GM12878 (cell line): Measurements from ENCODE around the gene MR1. TPM values are rescaled to one million over a fixed set of nuclear protein-coding genes. Genes with fewer than 3 reads are reported as not detected.
A peak's percentile ranks its signal among the peaks of the same experiment; 100 is the strongest.

Experiments used
- ATAC-seq: fragments of 200-7000 bp; cut with Tn5 transposase; 3 replicates; pipeline ENCODE4 v1.9.1; 2020; ENCODE audit warnings: mild to moderate bottlenecking, moderate library complexity
- BruUV-seq: library from RNA; stranded (reverse); fragments of 400-500 nt; replicated peaks from 2 replicates; lab custom pipeline; 2021; lab: Mats Ljungman, UMichigan
- CTCF ChIA-PET: fragments of 300-600 bp; sonication (Branson Sonifier 250); formaldehyde crosslinking; extraction: SDS; loops from one replicate; lab custom pipeline; 2021; ENCODE audit warnings: inconsistent platforms; lab: Yijun Ruan, JAX
- POLR2A ChIA-PET: fragments of 350-600 bp; formaldehyde crosslinking; extraction: SDS; loops from one replicate; lab custom pipeline; 2021; ENCODE audit warnings: inconsistent platforms; lab: Charles Lee
- RAD21 ChIA-PET: fragments of 300-600 bp; sonication (Branson Sonifier 250); formaldehyde crosslinking; loops from one replicate; lab custom pipeline; 2023; ENCODE audit warnings: antibody characterized with exemption; ENCODE audit not compliant: unreplicated experiment; lab: Charles Lee
- SMC1A ChIA-PET: fragments of 300-600 bp; sonication (Branson Sonifier 250); formaldehyde crosslinking; loops from one replicate; lab custom pipeline; 2023; ENCODE audit not compliant: unreplicated experiment, uncharacterized antibody; lab: Charles Lee
- DNase-seq: peaks from one replicate; pipeline ENCODE4 v3.0.0-alpha.2; 2011; ENCODE audit warnings: low read depth, low spot score
- FAIRE-seq: peaks from 3 replicates; lab custom pipeline; 2011; peaks lifted over from hg19 to GRCh38; lab: Jason Lieb, UNC
- H2AFZ ChIP-seq: 2 replicates; pipeline ENCODE4 v1.6.0; 2011; ENCODE audit warnings: low read depth, low read length, control low read depth; ENCODE audit not compliant: control insufficient read depth
- H3K27ac ChIP-seq: 2 replicates; pipeline ENCODE4 v1.5.1; 2011; ENCODE audit warnings: control low read depth; ENCODE audit not compliant: control insufficient read depth, insufficient read depth
- H3K27me3 ChIP-seq, 2 experiments: replicated peaks in 1 of 2; 2 replicates each; pipeline versions ENCODE4 v1.6.0 to v1.6.1; 2011; ENCODE audit warnings: low read length in 1 of 2; ENCODE audit not compliant: control insufficient read depth in 2 of 2, insufficient read depth in 2 of 2
- H3K36me3 ChIP-seq, 2 experiments: 2 replicates each; pipeline ENCODE4 v1.5.1; 2011; ENCODE audit warnings: low read length in 1 of 2; ENCODE audit not compliant: control insufficient read depth in 2 of 2, insufficient read depth in 2 of 2
- H3K4me1 ChIP-seq: 2 replicates; pipeline ENCODE4 v1.6.1; 2011; ENCODE audit warnings: mild to moderate bottlenecking, low read length, moderate library complexity, mixed read lengths; ENCODE audit not compliant: control insufficient read depth, insufficient read depth
- H3K4me2 ChIP-seq: 2 replicates; pipeline ENCODE4 v1.6.0; 2011; ENCODE audit warnings: control low read depth; ENCODE audit not compliant: control insufficient read depth, insufficient read depth
- H3K4me3 ChIP-seq: fragments of 200-600 bp; sonication (generic); 2 replicates; pipeline ENCODE4 v1.5.1; 2016
- H3K79me2 ChIP-seq: 2 replicates; pipeline ENCODE4 v1.6.0; 2011; ENCODE audit warnings: low read length; ENCODE audit not compliant: control insufficient read depth, insufficient read depth
- H3K9ac ChIP-seq: 2 replicates; pipeline ENCODE4 v1.8.0; 2011; ENCODE audit warnings: low read length, control low read depth, mixed read lengths; ENCODE audit not compliant: control insufficient read depth, insufficient read depth
- H3K9me3 ChIP-seq: replicated peaks from 3 replicates; pipeline ENCODE4 v1.5.1; 2011; ENCODE audit warnings: mild to moderate bottlenecking, low read length; ENCODE audit not compliant: control insufficient read depth, insufficient read depth
- H4K20me1 ChIP-seq: 2 replicates; pipeline ENCODE4 v1.6.0; 2011; ENCODE audit not compliant: control insufficient read depth, insufficient read depth
- ATF7 ChIP-seq: fragments of 450-650 bp; IDR thresholded peaks from 2 replicates; pipeline ENCODE4 v1.6.1; 2016; ENCODE audit warnings: low read depth, mild to moderate bottlenecking
- EED ChIP-seq: sonication (generic); IDR thresholded peaks from 2 replicates; pipeline ENCODE4 v1.6.1; 2016; ENCODE audit warnings: antibody characterized with exemption, low read depth
- EGR1 ChIP-seq, 2 experiments: IDR thresholded peaks; 1 replicate in 1 of 2; 2 replicates in 1 of 2; pipeline ENCODE4 v1.6.1; 2011 to 2012; ENCODE audit warnings: low read depth in 2 of 2, low read length in 2 of 2, borderline replicate concordance in 1 of 2, mild to moderate bottlenecking in 1 of 2, moderate library complexity in 1 of 2
- FOXM1 ChIP-seq: IDR thresholded peaks from 2 replicates; pipeline ENCODE4 v1.6.1; 2012; ENCODE audit warnings: low read depth, mild to moderate bottlenecking, inconsistent platforms, low read length, moderate library complexity
- IKZF1 ChIP-seq: fragments of 450-650 bp; conservative IDR thresholded peaks from 2 replicates; pipeline ENCODE4 v1.6.1; 2017; ENCODE audit warnings: antibody characterized with exemption, mild to moderate bottlenecking
- JUNB ChIP-seq: IDR thresholded peaks from 2 replicates; pipeline ENCODE4 v1.6.1; 2016; ENCODE audit warnings: antibody characterized with exemption, mild to moderate bottlenecking
- MTA2 ChIP-seq: fragments of 450-650 bp; IDR thresholded peaks from 2 replicates; pipeline ENCODE4 v1.6.1; 2016; ENCODE audit warnings: low read depth, mild to moderate bottlenecking, moderate library complexity
- SPI1 ChIP-seq: IDR thresholded peaks from 2 replicates; pipeline ENCODE4 v1.6.1; 2011; ENCODE audit warnings: low read depth, mild to moderate bottlenecking, low read length, moderate library complexity, borderline replicate concordance; ENCODE audit not compliant: insufficient read depth
- STAT1 ChIP-seq: fragments of 450-650 bp; conservative IDR thresholded peaks from 2 replicates; pipeline ENCODE4 v1.6.1; 2014; ENCODE audit warnings: antibody characterized with exemption, mild to moderate bottlenecking
- YY1 ChIP-seq: IDR thresholded peaks from 2 replicates; pipeline ENCODE4 v1.6.1; 2011; ENCODE audit warnings: low read depth, mild to moderate bottlenecking, low read length
- ZNF24 ChIP-seq: fragments of 450-650 bp; IDR thresholded peaks from 2 replicates; pipeline ENCODE4 v1.6.1; 2017; ENCODE audit warnings: antibody characterized with exemption, mild to moderate bottlenecking
- ZNF687 ChIP-seq: fragments of 450-650 bp; IDR thresholded peaks from 2 replicates; pipeline ENCODE4 v1.6.1; 2017; ENCODE audit warnings: mild to moderate bottlenecking, moderate library complexity
- WGBS: methylation state at CpG from one replicate; pipeline ENCODE4 v1.1.6; 2016; ENCODE audit warnings: low lambda C conversion rate; ENCODE audit not compliant: insufficient replicate concordance, insufficient coverage; ENCODE audit errors: missing lambda C conversion rate; 5-methylcytosine and 5-hydroxymethylcytosine counted together
- in situ Hi-C: fragments of 300-500 bp; cut with MboI; formaldehyde crosslinking; loops from 9 replicates; pipeline ENCODE4 v1.14.3; 2018; ENCODE audit warnings: mixed read lengths
- intact Hi-C: fragments of 100-400 bp; cut with micrococcal nuclease; formaldehyde crosslinking; loops from one replicate; pipeline ENCODE4 v1.14.2; 2022; ENCODE audit not compliant: unreplicated experiment
- polyA plus RNA-seq, 11 experiments: library from polyadenylated mRNA; depleted of rRNA in 4 of 11; unstranded in 6 of 11; stranded (reverse) in 5 of 11; fragments of >200 nt; fragmentation: Nextera tagmentation in 4 of 11; fragmentation: Illumina TruSeq in 1 of 11; extraction: Ambion mirVana in 4 of 11; extraction: Trizol in 1 of 11; gene quantifications; 1 replicate in 1 of 11; 2 replicates in 10 of 11; pipeline versions ENCODE4 v1.2.1 to v1.2.3, GENCODE V29; 2011 to 2016; ENCODE audit warnings: inconsistent platforms in 2 of 11, missing spikeins in 2 of 11, low read depth in 1 of 11
- total RNA-seq, 4 experiments: library from RNA; depleted of rRNA in 3 of 4; stranded (reverse); fragments of >200 nt in 3 of 4; fragmentation: Illumina TruSeq in 1 of 4; extraction: Trizol in 1 of 4; gene quantifications; 2 replicates each; pipeline versions ENCODE4 v1.2.1 to v1.2.3, GENCODE V29; 2013 to 2021
- TF ChIP-seq, protein P1 (sequence below): fragments of 450-650 bp; conservative IDR thresholded peaks from 2 replicates; pipeline ENCODE4 v1.6.1; 2017; ENCODE audit warnings: mild to moderate bottlenecking, moderate library complexity

Gene MR1
- total and polyA plus RNA-seq, 10 of the 15 experiments (the other 5 are each of a cell fraction or from before 2014, with no cell fraction given) = 24.7 to 65.9 (median 30.9) TPM

- 1% methylated on average over 8 of the region's 8 CpGs for WGBS
- no TSS peak for BruUV-seq
- DNase-seq = no peak
- SMC1A ChIA-PET = interaction anchor here (0.7 to 39.2 kb wide), 13 partner anchors 10 to 206 kb away, joined by 3 to 1399 read pairs (median 5); no protein-coding TSS in a partner anchor
- Histone ChIP-seq H3K27ac (peak overlapping the region; percentile 47), H2AFZ (peak overlapping the region; percentile 49), H3K4me1 (peaks cover 13% of the 10 kb centered on the region; the same call in 1 of the 2 replicates), H3K9ac (peak overlapping the region; percentile 46), H3K36me3 (peaks cover 0 to 6% of the 10 kb centered on the region in 2 experiments; a peak in 2 of 4 replicates), H4K20me1 (no peaks in the 10 kb centered on the region), H3K79me2 (peaks cover 50% of the 10 kb centered on the region), H3K4me3 (peak overlapping the region; percentile 68), H3K9me3 (no peaks in the 10 kb centered on the region; the same call in 2 of the 3 replicates), H3K4me2 (peak overlapping the region; percentile 90), H3K27me3 (no peaks in the 10 kb centered on the region)
- in situ Hi-C loops (loop anchor here (5.0 kb wide), 1 partner anchor 50 kb away; no protein-coding TSS in a partner anchor), intact Hi-C loops (loop anchor here (5.0 to 10.0 kb wide), 2 partner anchors 205 to 847 kb away; no protein-coding TSS in a partner anchor)
- FAIRE-seq = no peak
- POLR2A ChIA-PET = interaction anchor here (0.6 to 10.4 kb wide), 9 partner anchors 16 to 64 kb away, joined by 3 to 142 read pairs (median 8); no protein-coding TSS in a partner anchor
- CTCF ChIA-PET = interaction anchor here (0.8 to 38.4 kb wide), 7 partner anchors 11 to 206 kb away, joined by 3 to 1067 read pairs (median 5); no protein-coding TSS in a partner anchor
- peak; percentile 31 for ATAC-seq
- RAD21 ChIA-PET = interaction anchor here (0.6 to 26.9 kb wide), 10 partner anchors 9 to 206 kb away, joined by 3 to 966 read pairs (median 4); partner anchors contain the start of gene MR1
- TF ChIP-seq FOXM1 (0 out of 2 replicates have a peak, but pooled peaks have one; percentile 48), ZNF687 (peak; percentile 64; the same call in 1 of the 2 replicates), YY1 (0 out of 2 replicates have a peak, but pooled peaks have one; percentile 14), ZNF24 (peak; percentile 18; the same call in 1 of the 2 replicates), MTA2 (peak; percentile 26; the same call in 1 of the 2 replicates), EGR1 (IDR thresholded peaks at IDR 0.05; ENCODE audit: borderline replicate concordance in 1 of 2, low read depth in 2 of 2, low read length in 2 of 2) (no peak), IKZF1 (peak; percentile 67), EED (peak; percentile 66; the same call in 1 of the 2 replicates), SPI1 (peak; percentile 83; the same call in 1 of the 2 replicates), ATF7 (peak; percentile 98), STAT1 (no peak), JUNB (peak; percentile 64)
- TF ChIP-seq, protein P1, sequence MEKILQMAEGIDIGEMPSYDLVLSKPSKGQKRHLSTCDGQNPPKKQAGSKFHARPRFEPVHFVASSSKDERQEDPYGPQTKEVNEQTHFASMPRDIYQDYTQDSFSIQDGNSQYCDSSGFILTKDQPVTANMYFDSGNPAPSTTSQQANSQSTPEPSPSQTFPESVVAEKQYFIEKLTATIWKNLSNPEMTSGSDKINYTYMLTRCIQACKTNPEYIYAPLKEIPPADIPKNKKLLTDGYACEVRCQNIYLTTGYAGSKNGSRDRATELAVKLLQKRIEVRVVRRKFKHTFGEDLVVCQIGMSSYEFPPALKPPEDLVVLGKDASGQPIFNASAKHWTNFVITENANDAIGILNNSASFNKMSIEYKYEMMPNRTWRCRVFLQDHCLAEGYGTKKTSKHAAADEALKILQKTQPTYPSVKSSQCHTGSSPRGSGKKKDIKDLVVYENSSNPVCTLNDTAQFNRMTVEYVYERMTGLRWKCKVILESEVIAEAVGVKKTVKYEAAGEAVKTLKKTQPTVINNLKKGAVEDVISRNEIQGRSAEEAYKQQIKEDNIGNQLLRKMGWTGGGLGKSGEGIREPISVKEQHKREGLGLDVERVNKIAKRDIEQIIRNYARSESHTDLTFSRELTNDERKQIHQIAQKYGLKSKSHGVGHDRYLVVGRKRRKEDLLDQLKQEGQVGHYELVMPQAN = no peak
These were observed 53.7 kb downstream of the MR1 start for GRCh38 chr1:181087400-181087901.
